Mucosa of rectum (tissue), 2 donors: Measurements from ENCODE around the gene SYT17.

Source experiments
- H3K27ac ChIP-seq, 2 donors: one replicate each; pipeline ENCODE4 v1.7.0; 2013; ENCODE audit warnings: inconsistent platforms in 2 of 2, low read depth in 2 of 2, low read length in 2 of 2
- H3K27me3 ChIP-seq, 2 donors: one replicate each; pipeline ENCODE4 v1.7.0; 2013; ENCODE audit warnings: low read length in 2 of 2; ENCODE audit not compliant: control insufficient read depth in 2 of 2, insufficient read depth in 2 of 2
- H3K36me3 ChIP-seq, 2 donors: one replicate each; pipeline ENCODE4 v1.7.0; 2013; ENCODE audit warnings: low read length in 2 of 2; ENCODE audit not compliant: control insufficient read depth in 2 of 2, insufficient read depth in 2 of 2
- H3K4me1 ChIP-seq, 2 donors: one replicate each; pipeline ENCODE4 v1.7.0; 2013; ENCODE audit warnings: low read length in 2 of 2, mild to moderate bottlenecking in 1 of 2; ENCODE audit not compliant: control insufficient read depth in 2 of 2, insufficient read depth in 2 of 2
- H3K4me3 ChIP-seq, 2 donors: one replicate each; pipeline ENCODE4 v1.7.0; 2013; ENCODE audit warnings: low read length in 2 of 2
- H3K9ac ChIP-seq, 2 donors: one replicate each; pipeline ENCODE4 v1.7.0; 2013; ENCODE audit warnings: low read length in 2 of 2, low read depth in 1 of 2, mild to moderate bottlenecking in 1 of 2
- H3K9me3 ChIP-seq, 2 donors: one replicate each; pipeline ENCODE4 v1.7.0; 2013; ENCODE audit warnings: low read length in 2 of 2; ENCODE audit not compliant: control insufficient read depth in 2 of 2
- donor health status: healthy.
- donor health status: Normal muscosa, but diverticular disease.

SYT17 gene

DNA sequence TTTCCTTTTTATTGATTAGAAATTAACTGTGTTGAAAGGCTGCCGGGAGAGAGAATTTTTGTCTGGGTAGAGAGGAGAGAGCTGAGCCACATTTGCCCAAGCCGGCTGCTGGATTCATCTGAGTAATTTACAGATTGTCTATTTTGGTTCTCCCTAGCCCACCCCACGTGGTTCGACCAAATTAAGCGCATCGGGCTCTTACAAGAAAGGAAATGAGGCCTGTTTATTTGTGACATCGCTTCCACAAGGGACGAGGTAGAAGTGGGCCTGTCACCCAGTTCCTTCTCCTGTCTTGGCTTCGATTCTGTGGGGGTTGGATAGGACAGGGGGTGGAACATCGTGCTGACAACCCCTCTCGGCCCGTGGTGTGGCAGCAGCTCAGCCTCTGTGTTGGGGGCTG is 42.9 kb downstream of the SYT17 start:
- Histone ChIP-seq H3K27ac (peak overlapping the region in 1 of 2 donors; percentile 1), H3K4me1 (no peaks in the 10 kb centered on the region), H3K36me3 (no peaks in the 10 kb centered on the region), H3K9me3 (no peaks in the 10 kb centered on the region), H3K27me3 (no peaks in the 10 kb centered on the region), H3K9ac (no peak overlapping the region), H3K4me3 (no peak overlapping the region)

DNA sequence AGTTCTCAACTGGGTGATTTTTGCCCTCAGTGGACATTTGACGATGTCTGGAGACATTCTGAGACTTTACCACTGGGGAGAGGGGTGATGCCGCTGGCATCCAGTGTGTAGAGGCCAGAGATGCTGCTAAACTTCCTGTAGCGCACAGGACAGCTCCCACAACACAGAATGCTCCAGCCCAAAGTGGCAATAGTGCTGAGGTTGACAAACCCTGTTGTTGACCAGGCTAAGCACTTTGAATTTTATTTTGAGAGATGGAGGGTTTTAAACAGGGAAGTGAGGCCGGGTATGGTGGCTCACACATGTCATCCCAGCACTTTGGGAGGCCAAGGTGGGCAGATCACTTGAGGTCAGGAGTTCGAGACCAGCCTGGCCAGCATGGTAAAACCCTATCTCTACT is 44.0 kb downstream of the SYT17 start:
- Histone ChIP-seq H3K4me3 (no peak overlapping the region), H3K9ac (no peak overlapping the region), H3K9me3 (no peaks in the 10 kb centered on the region), H3K27me3 (no peaks in the 10 kb centered on the region), H3K36me3 (no peaks in the 10 kb centered on the region), H3K4me1 (no peaks in the 10 kb centered on the region), H3K27ac (no peak overlapping the region)

DNA sequence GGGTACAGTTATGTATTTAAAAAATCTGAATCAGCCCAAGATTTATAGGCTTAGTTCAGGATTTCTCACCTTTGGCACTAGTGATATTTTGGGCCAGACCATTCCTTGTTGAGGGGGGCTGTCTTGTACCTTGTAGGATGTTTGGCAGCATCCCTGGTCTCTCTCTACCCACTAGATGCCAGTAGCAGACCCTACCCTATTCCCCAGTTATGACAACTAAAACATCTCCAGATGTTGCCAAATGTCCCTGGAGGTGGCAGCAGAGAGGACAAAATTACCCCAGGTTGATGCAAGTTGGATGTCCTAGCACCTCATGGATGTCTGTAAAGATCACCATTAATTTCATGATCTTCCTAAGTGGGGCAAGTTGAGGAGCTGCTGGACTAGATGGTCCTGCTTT is 45.8 kb downstream of the SYT17 start:
- H3K27me3 ChIP-seq, result no peaks in the 10 kb centered on the region
- H3K4me3 ChIP-seq, result no peak overlapping the region
- H3K9me3 ChIP-seq, result no peaks in the 10 kb centered on the region
- H3K27ac ChIP-seq, result no peak overlapping the region
- H3K4me1 ChIP-seq, result no peaks in the 10 kb centered on the region
- no peak overlapping the region for H3K9ac ChIP-seq
- no peaks in the 10 kb centered on the region for H3K36me3 ChIP-seq

DNA sequence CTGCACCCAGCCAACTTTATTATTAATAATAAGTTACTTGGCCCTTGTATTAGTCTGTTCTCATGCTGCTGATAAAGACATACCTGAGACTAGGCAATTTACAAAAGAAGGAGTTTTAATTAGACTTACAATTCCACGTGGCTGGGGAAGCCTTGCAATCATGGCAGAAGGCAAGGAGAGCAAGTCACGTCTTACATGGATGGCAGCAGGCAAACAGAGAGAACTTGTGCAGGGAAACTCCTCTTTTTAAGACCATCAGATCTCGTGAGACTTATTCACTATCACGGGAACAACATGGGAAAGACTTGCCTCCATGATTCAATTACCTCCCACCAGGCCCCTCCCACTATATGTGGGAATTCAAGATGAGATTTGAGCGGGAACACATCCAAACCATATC is 47.7 kb downstream of the SYT17 start:
- Histone ChIP-seq H3K4me3 (no peak overlapping the region), H3K27ac (no peak overlapping the region), H3K27me3 (no peaks in the 10 kb centered on the region), H3K9ac (no peak overlapping the region), H3K9me3 (no peaks in the 10 kb centered on the region), H3K36me3 (no peaks in the 10 kb centered on the region), H3K4me1 (no peaks in the 10 kb centered on the region)

DNA sequence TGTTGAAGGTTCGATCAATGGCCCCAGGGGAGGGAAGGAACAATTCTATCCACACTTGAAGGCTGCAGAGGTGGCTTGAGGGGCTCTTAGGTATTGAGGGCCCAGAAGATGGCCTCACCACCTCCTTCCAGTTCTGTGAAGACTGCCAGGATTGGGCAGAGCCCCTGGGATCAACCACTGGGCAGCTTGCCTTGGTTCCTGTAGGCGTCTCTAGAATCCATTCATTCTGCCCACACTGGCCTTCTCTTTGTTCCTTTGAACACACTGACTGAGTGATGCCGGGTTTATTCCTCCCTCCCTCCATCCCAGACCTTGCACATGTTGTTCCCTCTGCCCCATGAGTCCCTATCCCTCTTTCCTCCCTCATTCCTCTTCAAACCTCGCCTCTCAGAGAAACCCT is 50.5 kb downstream of the SYT17 start:
- Histone ChIP-seq H3K9ac (no peak overlapping the region), H3K27ac (no peak overlapping the region), H3K27me3 (no peaks in the 10 kb centered on the region)

DNA sequence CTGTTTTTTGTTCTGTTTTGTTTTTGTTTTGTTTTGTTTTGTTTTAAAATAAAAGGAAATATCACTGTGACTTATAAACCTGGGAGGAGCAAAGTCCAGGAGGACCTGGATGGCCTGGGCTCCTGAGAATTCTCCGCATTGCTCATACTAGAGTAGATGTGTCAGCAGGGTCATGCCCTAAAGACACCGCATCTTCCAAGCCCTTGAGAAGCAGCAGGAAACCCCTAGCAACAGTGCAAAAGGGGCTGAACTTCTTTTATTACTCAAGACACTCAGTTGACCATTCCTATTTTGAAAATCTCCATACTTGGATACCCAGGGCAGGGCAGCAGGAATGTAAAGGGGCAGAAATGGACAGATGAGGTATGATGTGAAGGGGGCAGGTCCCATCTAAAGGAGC is 51.8 kb downstream of the SYT17 start:
- H3K27ac ChIP-seq, result no peak overlapping the region
- H3K9ac ChIP-seq, result no peak overlapping the region
- H3K9me3 ChIP-seq, result no peaks in the 10 kb centered on the region
- H3K4me3 ChIP-seq, result no peak overlapping the region
- H3K27me3 ChIP-seq, result no peaks in the 10 kb centered on the region
- peaks cover 2 to 7% of the 10 kb centered on the region in 2 donors for H3K36me3 ChIP-seq
- H3K4me1 ChIP-seq, result no peaks in the 10 kb centered on the region

More for the DNA sequence above, 50.5 kb downstream of the SYT17 start:
- Histone ChIP-seq H3K9me3 (no peaks in the 10 kb centered on the region), H3K36me3 (no peaks in the 10 kb centered on the region), H3K4me1 (no peaks in the 10 kb centered on the region), H3K4me3 (no peak overlapping the region)

DNA sequence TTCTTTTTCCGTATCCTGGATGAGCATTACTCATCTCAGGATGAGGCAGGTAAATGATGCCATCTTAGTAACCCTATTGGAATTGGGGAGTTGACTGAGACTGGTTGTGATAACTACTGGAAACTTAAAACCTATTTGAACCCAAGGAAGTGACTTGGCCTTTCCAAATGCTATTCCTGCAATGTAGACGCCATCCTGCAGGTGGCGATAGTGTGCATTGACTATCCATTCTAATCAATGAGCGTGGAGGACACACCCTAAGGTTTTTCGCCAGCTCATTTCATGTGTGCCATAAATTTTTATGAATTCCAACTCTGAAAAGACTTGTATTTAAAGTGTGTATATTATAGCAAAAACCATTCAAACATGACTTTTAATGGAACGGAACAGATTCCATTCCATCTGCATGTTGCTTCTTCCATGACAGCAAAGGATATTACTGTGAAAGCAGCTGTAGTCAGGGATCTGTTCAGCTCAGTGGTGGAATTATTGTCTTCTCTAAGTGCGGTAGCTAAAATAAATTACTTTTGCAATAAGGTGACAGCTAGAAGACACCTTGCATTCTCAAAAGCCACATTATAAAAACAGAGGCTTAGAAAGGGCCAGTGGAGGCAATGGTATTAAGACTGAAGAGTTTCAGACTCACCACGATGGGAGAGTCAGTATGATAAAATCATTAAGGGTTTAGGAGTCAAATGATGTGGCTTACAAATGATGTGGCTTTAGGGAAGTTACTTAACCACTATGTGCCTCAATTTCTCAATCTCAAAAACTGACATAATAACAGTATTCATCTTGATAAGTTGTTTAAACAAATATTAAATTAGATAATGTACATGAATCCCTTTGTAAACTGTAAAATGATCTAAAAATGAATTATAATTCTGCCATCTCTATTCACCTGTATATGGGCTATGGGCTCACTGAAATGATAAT is 55.5 kb downstream of the SYT17 start:
- Histone ChIP-seq H3K36me3 (peaks cover 10 to 11% of the 10 kb centered on the region in 2 donors), H3K27ac (no peak overlapping the region), H3K4me1 (no peaks in the 10 kb centered on the region), H3K9me3 (no peaks in the 10 kb centered on the region), H3K27me3 (no peaks in the 10 kb centered on the region), H3K9ac (no peak overlapping the region), H3K4me3 (peak overlapping the region in 1 of 2 donors; percentile 34)

DNA sequence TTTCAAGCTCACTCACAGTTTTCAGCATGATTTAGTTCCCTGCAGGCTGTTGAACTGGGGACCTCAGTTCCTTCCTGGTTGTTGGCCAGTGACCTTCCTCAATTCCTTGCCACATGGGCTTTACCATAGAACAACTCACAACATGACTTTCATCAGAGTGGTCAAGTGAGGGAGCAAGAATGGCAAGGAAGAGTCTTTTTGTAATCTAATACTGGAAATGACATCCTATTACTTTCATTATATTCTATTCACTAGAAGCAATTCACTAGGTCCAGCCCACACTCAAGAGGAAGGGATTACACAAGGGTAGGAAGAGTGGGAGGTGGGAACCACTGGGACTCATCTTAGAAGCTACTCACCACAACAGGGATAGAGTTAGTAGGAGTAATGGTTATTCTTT is 57.6 kb downstream of the SYT17 start:
- Histone ChIP-seq H3K36me3 (peaks cover 10 to 11% of the 10 kb centered on the region in 2 donors), H3K9ac (no peak overlapping the region), H3K4me1 (no peaks in the 10 kb centered on the region), H3K27me3 (no peaks in the 10 kb centered on the region), H3K4me3 (no peak overlapping the region), H3K9me3 (no peaks in the 10 kb centered on the region), H3K27ac (no peak overlapping the region)

DNA sequence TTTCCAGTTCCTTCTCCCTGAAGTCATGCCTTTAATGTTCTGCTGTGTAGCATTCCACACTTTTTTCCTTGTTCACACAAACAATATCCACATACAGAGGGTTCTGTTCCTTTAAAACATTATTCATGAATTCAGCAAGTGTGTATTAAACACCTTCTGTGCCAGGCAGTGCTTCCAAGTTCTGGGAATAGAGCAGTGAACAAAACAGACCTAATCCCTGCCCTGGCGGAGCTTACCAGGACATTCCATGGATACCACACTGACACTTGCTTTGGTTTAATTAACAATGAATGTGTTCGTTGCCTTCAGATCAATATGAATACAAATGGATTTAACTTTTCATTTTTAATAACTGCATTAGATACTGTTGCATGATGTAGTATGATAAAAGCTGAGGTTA is 59.6 kb downstream of the SYT17 start:
- Histone ChIP-seq H3K27me3 (no peaks in the 10 kb centered on the region), H3K9ac (no peak overlapping the region), H3K27ac (no peak overlapping the region), H3K4me3 (no peak overlapping the region), H3K36me3 (peaks cover 10 to 11% of the 10 kb centered on the region in 2 donors), H3K9me3 (no peaks in the 10 kb centered on the region), H3K4me1 (no peaks in the 10 kb centered on the region)

DNA sequence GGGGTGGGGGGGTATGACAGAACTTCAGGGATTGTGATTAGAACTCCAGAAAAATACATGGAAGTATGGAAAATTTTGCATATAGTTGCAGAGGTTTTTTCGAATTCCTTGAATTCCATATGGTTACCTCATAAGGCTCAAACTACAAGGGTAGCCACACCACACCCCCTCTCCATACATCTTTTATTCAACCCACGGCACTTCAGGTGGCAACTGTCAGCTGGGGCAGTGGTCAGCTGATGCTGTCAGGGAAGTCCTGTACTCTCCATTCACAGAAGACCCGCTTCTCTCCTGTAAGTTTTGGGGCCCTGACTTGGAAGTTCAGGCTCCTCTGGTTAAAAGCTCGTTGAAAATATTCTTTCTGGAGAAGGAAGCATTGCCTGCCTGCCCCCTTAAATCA is 60.0 kb downstream of the SYT17 start:
- peaks cover 10 to 11% of the 10 kb centered on the region in 2 donors for H3K36me3 ChIP-seq
- no peaks in the 10 kb centered on the region for H3K4me1 ChIP-seq
- H3K27me3 ChIP-seq, result no peaks in the 10 kb centered on the region
- H3K4me3 ChIP-seq, result no peak overlapping the region
- H3K9ac ChIP-seq, result no peak overlapping the region
- no peak overlapping the region for H3K27ac ChIP-seq
- no peaks in the 10 kb centered on the region for H3K9me3 ChIP-seq
